Amniotic stem cell (primary cell): ENCODE data around the gene STRN.
"Not testable (repeated sequence)": the region's sequence is repeated elsewhere in the genome, so short reads cannot be mapped to it uniquely, and the experiment has no call there.

ENCODE experiments used
- DNase-seq: peaks from one replicate; lab custom pipeline; 2025; lab: John Stamatoyannopoulos, UW

STRN gene

GRCh38 chr2:36834731-36835524 is 131.4 kb downstream of the STRN start:
- DNase-seq, result no peak

- no peak for DNase-seq
Measured at GRCh38 chr2:36834203-36834602, 132.1 kb downstream of the STRN start.

GRCh38 chr2:36831185-36831584 is 135.2 kb downstream of the STRN start:
- no peak for DNase-seq

- DNase-seq, result not testable (repeated sequence)
Measured at GRCh38 chr2:36824683-36825082, 141.7 kb downstream of the STRN start.

GRCh38 chr2:36824273-36824672 is 142.1 kb downstream of the STRN start:
- no peak for DNase-seq

- DNase-seq, result no peak
Measured at GRCh38 chr2:36823862-36824261, 142.5 kb downstream of the STRN start.

GRCh38 chr2:36820942-36821605 is 145.3 kb downstream of the STRN start:
- no peak for DNase-seq

GRCh38 chr2:36819095-36819711 is 147.1 kb downstream of the STRN start:
- no peak for DNase-seq

GRCh38 chr2:36818542-36818941 is 147.8 kb downstream of the STRN start:
- no peak for DNase-seq

GRCh38 chr2:36812196-36812595 is 154.1 kb downstream of the STRN start:
- DNase-seq, result no peak

- DNase-seq, result no peak
Measured at GRCh38 chr2:36811071-36811470, 155.3 kb downstream of the STRN start.

GRCh38 chr2:36809069-36809445 is 157.3 kb downstream of the STRN start:
- no peak for DNase-seq

- no peak for DNase-seq
Measured at GRCh38 chr2:36808386-36809068, 157.8 kb downstream of the STRN start.

GRCh38 chr2:36807223-36807886 is 159.0 kb downstream of the STRN start:
- DNase-seq, result no peak

- DNase-seq, result no peak
Measured at GRCh38 chr2:36805635-36806224, 160.6 kb downstream of the STRN start.

- no peak for DNase-seq
Measured at GRCh38 chr2:36802952-36803351, 163.4 kb downstream of the STRN start.

- DNase-seq, result no peak
Measured at GRCh38 chr2:36801088-36801487, 165.2 kb downstream of the STRN start.

- DNase-seq, result no peak
Measured at GRCh38 chr2:36800381-36800780, 166.0 kb downstream of the STRN start.

- no peak for DNase-seq
Measured at GRCh38 chr2:36798724-36799123, 167.6 kb downstream of the STRN start.

GRCh38 chr2:36797324-36798070 is 168.8 kb downstream of the STRN start:
- DNase-seq, result no peak
